NCI-H526 (cell line): ENCODE data around the gene GCNT1.

ENCODE experiments used
- DNase-seq, 2 experiments: peaks; one replicate each; lab custom pipeline; 2025; lab: John Stamatoyannopoulos, UW

Gene GCNT1

GRCh38 chr9:76534026-76534425 is 75.0 kb downstream of the GCNT1 start:
- no peak for DNase-seq

GRCh38 chr9:76537150-76537646 is 78.2 kb downstream of the GCNT1 start:
- no peak for DNase-seq

GRCh38 chr9:76539180-76539579 is 80.2 kb downstream of the GCNT1 start:
- DNase-seq: no peak

DNA sequence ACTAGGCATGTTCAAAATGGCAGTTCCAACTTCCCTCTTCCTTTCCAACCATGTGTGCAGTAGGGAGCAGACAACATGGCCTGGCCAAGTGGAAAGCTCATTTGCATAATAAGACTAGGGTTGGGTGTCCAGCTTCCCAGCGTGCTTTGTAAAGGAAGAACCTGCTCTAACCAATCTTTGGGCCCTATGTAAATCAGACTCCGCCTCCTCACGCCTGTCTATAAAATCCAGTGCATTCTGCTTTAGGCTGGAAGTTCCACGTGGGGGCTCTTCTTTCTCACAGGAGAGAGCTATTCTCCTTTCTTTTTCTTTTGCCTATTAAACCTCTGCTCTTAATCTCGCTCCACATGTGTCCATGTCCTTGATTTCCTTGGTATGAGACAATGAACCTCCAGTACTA is 83.4 kb downstream of the GCNT1 start:
- peak; percentile 24 to 29 for DNase-seq

- DNase-seq: no peak
Observed at GRCh38 chr9:76545191-76545590, 86.2 kb downstream of the GCNT1 start.

GRCh38 chr9:76552181-76552580 is 93.2 kb downstream of the GCNT1 start:
- DNase-seq: no peak

DNA sequence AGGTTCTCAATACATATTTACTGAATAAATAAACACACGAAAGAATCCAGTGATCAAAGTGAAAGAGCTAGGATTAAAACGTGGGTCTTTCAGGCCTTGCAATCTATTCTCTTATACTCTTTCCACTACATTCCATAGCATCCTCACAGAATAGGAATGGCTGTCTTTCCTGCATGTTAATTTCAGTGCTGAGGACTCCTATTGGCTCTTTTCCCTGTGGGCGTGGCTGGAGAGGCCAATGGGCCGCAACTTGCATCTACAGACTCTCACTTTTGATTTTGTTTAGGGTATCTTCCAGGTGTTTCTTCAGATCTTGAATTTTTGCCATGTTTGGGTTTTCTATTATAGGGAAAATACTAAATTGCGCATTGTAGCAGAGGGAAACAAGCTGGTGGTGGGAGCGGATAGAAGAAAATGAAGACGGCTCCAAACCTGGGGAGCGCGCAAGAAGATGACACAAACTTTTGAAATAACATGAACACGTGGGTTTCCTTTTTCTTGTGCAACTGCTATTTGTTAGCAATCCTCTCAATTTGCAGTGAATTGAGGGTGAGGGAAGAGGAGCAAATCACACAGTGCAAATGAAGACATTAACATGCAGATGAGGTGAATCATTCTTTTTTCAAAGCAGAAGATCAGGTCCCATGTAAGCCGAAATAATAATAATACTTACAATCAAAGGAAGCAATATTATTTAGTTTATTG is 93.9 kb downstream of the GCNT1 start:
- no peak for DNase-seq

- no peak for DNase-seq
Observed at GRCh38 chr9:76553680-76554079, 94.7 kb downstream of the GCNT1 start.
